Stomach (tissue), 9 donors: ENCODE data around the gene LMAN1L. TPM values are rescaled to one million over a fixed set of nuclear protein-coding genes. Genes with fewer than 3 reads are reported as not detected.

Experiments used
- DNase-seq, 2 donors: peaks; one replicate each; pipeline versions ENCODE4 v3.0.0 to v3.0.0-alpha.2; 2013 to 2019
- H3K27ac ChIP-seq, 5 donors: fragments of 200-600 bp in 4 of 5; sonication (generic) in 4 of 5; one replicate each; pipeline ENCODE4 v1.5.1; 2013 to 2019; ENCODE audit warnings: mild to moderate bottlenecking in 1 of 5, moderate library complexity in 1 of 5
- H3K27me3 ChIP-seq, 3 donors: fragments of 200-600 bp; sonication (generic); one replicate each; pipeline ENCODE4 v1.5.1; 2017 to 2019; ENCODE audit warnings: mixed run types in 1 of 3
- H3K36me3 ChIP-seq, 4 donors: fragments of 200-600 bp; sonication (generic); 1 replicate in 3 of 4; 2 replicates in 1 of 4; pipeline ENCODE4 v1.5.1; 2016 to 2019
- H3K4me1 ChIP-seq, 4 donors: fragments of 200-600 bp; sonication (generic); one replicate each; pipeline ENCODE4 v1.5.1; 2016 to 2019
- H3K4me3 ChIP-seq, 4 donors: fragments of 200-600 bp; sonication (generic) in 3 of 4; one replicate each; pipeline ENCODE4 v1.5.1; 2016 to 2019; ENCODE audit warnings: mild to moderate bottlenecking in 1 of 4
- H3K9me3 ChIP-seq, 4 donors: fragments of 200-600 bp; sonication (generic); one replicate each; pipeline ENCODE4 v1.5.1; 2016 to 2019
- CTCF ChIP-seq, 7 experiments: fragments of 450-650 bp in 4 of 7; fragments of 200-600 bp in 3 of 7; sonication (generic) in 3 of 7; IDR thresholded peaks; one replicate each; pipeline ENCODE4 v1.5.1; 2016 to 2019; ENCODE audit warnings: antibody characterized with exemption in 7 of 7, control low read depth in 2 of 7, mild to moderate bottlenecking in 1 of 7
- EP300 ChIP-seq: sonication (generic); formaldehyde crosslinking; IDR thresholded peaks from one replicate; pipeline ENCODE4 v1.6.1; 2017; ENCODE audit warnings: antibody characterized with exemption
- POLR2A ChIP-seq, 4 donors: fragments of 450-650 bp; IDR thresholded peaks; one replicate each; pipeline ENCODE4 v1.6.1; 2016; ENCODE audit warnings: antibody characterized with exemption in 4 of 4, control low read depth in 2 of 4, mild to moderate bottlenecking in 1 of 4, moderate library complexity in 1 of 4
- POLR2AphosphoS5 ChIP-seq, 3 donors: sonication (generic); formaldehyde crosslinking; IDR thresholded peaks; one replicate each; pipeline ENCODE4 v1.6.1; 2016; ENCODE audit warnings: antibody characterized with exemption in 3 of 3
- WGBS, 5 donors: extraction: QIAGEN DNeasy Blood & Tissue Kit in 3 of 5; methylation state at CpG; one replicate each; pipeline versions ENCODE4 v1.1.5 to v1.1.7; 2013 to 2018; 5-methylcytosine and 5-hydroxymethylcytosine counted together
- intact Hi-C: fragments of 100-400 bp; cut with DNase I; formaldehyde crosslinking; loops from one replicate; pipeline ENCODE4 v1.15.1; 2023; ENCODE audit warnings: low total_unique reads
- polyA plus RNA-seq, 3 donors: library from polyadenylated mRNA; stranded (reverse); fragments of 200-250 nt; gene quantifications; one replicate each; pipeline ENCODE4 v1.2.3, GENCODE V29; 2013
- total RNA-seq, 5 donors: library from RNA; depleted of rRNA; stranded (reverse); fragments of >200 nt; gene quantifications; one replicate each; pipeline versions ENCODE4 v1.1.0 to v1.2.3, GENCODE V29; 2014 to 2016
- donor health status: healthy with polysubstance abuse.
- donor health status: Bipolar disorder and iron deficiency.
- donor health status: healthy.

Gene LMAN1L
- total and polyA plus RNA-seq, 8 donors, result 5.9 to 83.5 TPM; not detected in 6

- Histone ChIP-seq H3K4me3 (peak overlapping the region in 1 of 4 donors; percentile 4), H3K4me1 (peaks cover 18 to 55% (median 38%) of the 10 kb centered on the region in 4 donors), H3K9me3 (no peaks in the 10 kb centered on the region), H3K27ac (peak overlapping the region; percentile 32 to 76 (median 67)), H3K27me3 (no peaks in the 10 kb centered on the region), H3K36me3 (peaks cover 37 to 78% (median 65%) of the 10 kb centered on the region in 4 donors)
- 24 to 36% (median 33%) methylated on average over 12 to 18 of the region's 18 CpGs for WGBS, 5 donors
- intact Hi-C loops, result no loop called here
- TF ChIP-seq POLR2A (IDR thresholded peaks at IDR 0.05), result no peak
- TF ChIP-seq CTCF (IDR thresholded peaks at IDR 0.05), result peak in 6 of 7 experiments; percentile 84 to 98 (median 96)
- TF ChIP-seq EP300, result no peak
- TF ChIP-seq POLR2AphosphoS5 (IDR thresholded peaks at IDR 0.05), result peak in 1 of 3 donors; percentile 76
- DNase-seq, result peak; percentile 87 to 91
Measured at GRCh38 chr15:74799856-74800558, 12.6 kb upstream of the LMAN1L start.

- H3K36me3 ChIP-seq, result peaks cover 37 to 75% (median 64%) of the 10 kb centered on the region in 4 donors
- DNase-seq, result no peak
- peaks cover 18 to 51% (median 34%) of the 10 kb centered on the region in 4 donors for H3K4me1 ChIP-seq
- peak overlapping the region in 3 of 5 donors; percentile 67 to 76 (median 67) for H3K27ac ChIP-seq
- no peaks in the 10 kb centered on the region for H3K27me3 ChIP-seq
- no peak overlapping the region for H3K4me3 ChIP-seq
- TF ChIP-seq CTCF (IDR thresholded peaks at IDR 0.05), result no peak
- intact Hi-C loops, result no loop called here
- 75 to 91% (median 89%) methylated on average over 12 to 20 of the region's 20 CpGs for WGBS, 5 donors
- no peaks in the 10 kb centered on the region for H3K9me3 ChIP-seq
Measured at GRCh38 chr15:74800559-74801094, 12.0 kb upstream of the LMAN1L start.

- Histone ChIP-seq H3K27me3 (no peaks in the 10 kb centered on the region), H3K4me3 (no peak overlapping the region), H3K36me3 (peaks cover 37 to 75% (median 64%) of the 10 kb centered on the region in 4 donors), H3K4me1 (peaks cover 18 to 44% (median 34%) of the 10 kb centered on the region in 4 donors), H3K27ac (no peak overlapping the region), H3K9me3 (no peaks in the 10 kb centered on the region)
- intact Hi-C loops, result no loop called here
- TF ChIP-seq EP300 (no peak), POLR2A (IDR thresholded peaks at IDR 0.05) (no peak), CTCF (IDR thresholded peaks at IDR 0.05) (no peak), POLR2AphosphoS5 (IDR thresholded peaks at IDR 0.05) (no peak)
- WGBS, 5 donors, result 84 to 89% (median 87%) methylated on average over 11 to 18 of the region's 18 CpGs
- no peak for DNase-seq
Measured at GRCh38 chr15:74801311-74801997, 11.2 kb upstream of the LMAN1L start.

- Histone ChIP-seq H3K4me1 (peaks cover 18 to 37% (median 34%) of the 10 kb centered on the region in 4 donors), H3K9me3 (no peaks in the 10 kb centered on the region), H3K27me3 (no peaks in the 10 kb centered on the region), H3K36me3 (peaks cover 37 to 75% (median 64%) of the 10 kb centered on the region in 4 donors), H3K27ac (no peak overlapping the region), H3K4me3 (no peak overlapping the region)
- 89 to 94% (median 91%) methylated on average over 13 to 20 of the region's 20 CpGs for WGBS, 5 donors
- no peak for DNase-seq
- TF ChIP-seq CTCF (IDR thresholded peaks at IDR 0.05), result no peak
- no peak for TF ChIP-seq POLR2AphosphoS5 (IDR thresholded peaks at IDR 0.05)
- no peak for TF ChIP-seq POLR2A (IDR thresholded peaks at IDR 0.05)
- TF ChIP-seq EP300, result no peak
- intact Hi-C loops, result no loop called here
Measured at GRCh38 chr15:74802290-74802689, 10.3 kb upstream of the LMAN1L start.
